ENCODE measurements around the gene ZNF804A. TPM values are rescaled to one million over a fixed set of nuclear protein-coding genes. Genes with fewer than 3 reads are reported as not detected.

Gene ZNF804A
- total and polyA plus RNA-seq, 4 donors: 0.07 to 0.37 (median 0.13) TPM

DNA sequence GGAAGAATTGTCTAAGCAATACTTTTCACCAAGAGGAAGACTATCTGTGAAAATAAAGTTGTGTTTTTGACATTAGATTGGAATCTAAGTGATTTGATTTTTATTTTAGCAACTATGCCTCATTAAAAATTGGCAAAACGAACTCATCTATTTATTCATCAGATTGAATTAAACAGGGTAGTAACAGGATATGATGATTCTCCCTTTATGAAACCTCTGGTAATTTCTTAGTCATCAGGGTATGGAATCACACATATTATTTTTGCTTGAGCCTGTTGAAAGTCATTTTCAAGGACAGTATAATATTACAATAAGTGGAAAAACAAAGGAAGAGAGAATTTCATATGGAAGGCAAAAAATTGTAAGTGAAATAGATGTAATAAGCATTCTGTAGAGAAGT, 22.0 kb downstream of the ZNF804A start:
- Histone ChIP-seq H3K9ac (ENCODE audit: low read depth in 1 of 2, low read length in 2 of 2) (no peak overlapping the region), H3K4me3 (ENCODE audit: low read depth in 1 of 3, low read length in 3 of 3) (no peak overlapping the region), H3K9me3 (ENCODE audit: control insufficient read depth in 4 of 4, low read length in 3 of 4) (no peaks in the 10 kb centered on the region), H3K27me3 (ENCODE audit: control insufficient read depth in 4 of 4, insufficient read depth in 4 of 4, low read length in 3 of 4) (no peaks in the 10 kb centered on the region), H3K4me1 (ENCODE audit: control insufficient read depth in 4 of 4, insufficient read depth in 4 of 4, low read length in 3 of 4) (no peaks in the 10 kb centered on the region), H3K27ac (ENCODE audit: low read depth in 1 of 2, low read length in 2 of 2) (no peak overlapping the region), H3K36me3 (ENCODE audit: control insufficient read depth in 4 of 4, insufficient read depth in 3 of 4, low read depth in 1 of 4, low read length in 3 of 4) (no peaks in the 10 kb centered on the region)
- TF ChIP-seq REST (IDR thresholded peaks at IDR 0.05) (no peak), HNF4G (IDR thresholded peaks at IDR 0.05) (no peak), YY1 (IDR thresholded peaks at IDR 0.05) (no peak), TAF1 (conservative IDR thresholded peaks at IDR 0.05) (no peak), SP1 (IDR thresholded peaks at IDR 0.05) (no peak), GABPA (IDR thresholded peaks at IDR 0.05 in 1 of 2, conservative IDR thresholded peaks at IDR 0.05 in 1 of 2) (no peak), RXRA (IDR thresholded peaks at IDR 0.05) (no peak), FOXA2 (IDR thresholded peaks at IDR 0.05) (no peak), JUND (IDR thresholded peaks at IDR 0.05) (no peak)
- TF ChIP-seq, protein P1, sequence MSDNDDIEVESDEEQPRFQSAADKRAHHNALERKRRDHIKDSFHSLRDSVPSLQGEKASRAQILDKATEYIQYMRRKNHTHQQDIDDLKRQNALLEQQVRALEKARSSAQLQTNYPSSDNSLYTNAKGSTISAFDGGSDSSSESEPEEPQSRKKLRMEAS (IDR thresholded peaks at IDR 0.05): no peak
- TF ChIP-seq, protein P2, sequence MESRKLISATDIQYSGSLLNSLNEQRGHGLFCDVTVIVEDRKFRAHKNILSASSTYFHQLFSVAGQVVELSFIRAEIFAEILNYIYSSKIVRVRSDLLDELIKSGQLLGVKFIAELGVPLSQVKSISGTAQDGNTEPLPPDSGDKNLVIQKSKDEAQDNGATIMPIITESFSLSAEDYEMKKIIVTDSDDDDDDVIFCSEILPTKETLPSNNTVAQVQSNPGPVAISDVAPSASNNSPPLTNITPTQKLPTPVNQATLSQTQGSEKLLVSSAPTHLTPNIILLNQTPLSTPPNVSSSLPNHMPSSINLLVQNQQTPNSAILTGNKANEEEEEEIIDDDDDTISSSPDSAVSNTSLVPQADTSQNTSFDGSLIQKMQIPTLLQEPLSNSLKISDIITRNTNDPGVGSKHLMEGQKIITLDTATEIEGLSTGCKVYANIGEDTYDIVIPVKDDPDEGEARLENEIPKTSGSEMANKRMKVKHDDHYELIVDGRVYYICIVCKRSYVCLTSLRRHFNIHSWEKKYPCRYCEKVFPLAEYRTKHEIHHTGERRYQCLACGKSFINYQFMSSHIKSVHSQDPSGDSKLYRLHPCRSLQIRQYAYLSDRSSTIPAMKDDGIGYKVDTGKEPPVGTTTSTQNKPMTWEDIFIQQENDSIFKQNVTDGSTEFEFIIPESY (IDR thresholded peaks at IDR 0.05): no peak
- TF ChIP-seq, protein P3, sequence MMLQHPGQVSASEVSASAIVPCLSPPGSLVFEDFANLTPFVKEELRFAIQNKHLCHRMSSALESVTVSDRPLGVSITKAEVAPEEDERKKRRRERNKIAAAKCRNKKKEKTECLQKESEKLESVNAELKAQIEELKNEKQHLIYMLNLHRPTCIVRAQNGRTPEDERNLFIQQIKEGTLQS (IDR thresholded peaks at IDR 0.05): no peak
- no peak for DNase-seq (ENCODE audit: low spot score)
- WGBS: 38% methylated on average over 1 of the region's 1 CpG

GRCh38 chr2:184624311-184624710, 26.0 kb downstream of the ZNF804A start:
- no peaks in the 10 kb centered on the region for H3K36me3 ChIP-seq (ENCODE audit: control insufficient read depth in 4 of 4, insufficient read depth in 3 of 4, low read depth in 1 of 4, low read length in 3 of 4)
- no peaks in the 10 kb centered on the region for H3K9me3 ChIP-seq (ENCODE audit: control insufficient read depth in 4 of 4, low read length in 3 of 4)
- DNase-seq (ENCODE audit: low spot score): no peak
- H3K4me1 ChIP-seq (ENCODE audit: control insufficient read depth in 4 of 4, insufficient read depth in 4 of 4, low read length in 3 of 4): no peaks in the 10 kb centered on the region
- no peak overlapping the region for H3K4me3 ChIP-seq (ENCODE audit: low read depth in 1 of 3, low read length in 3 of 3)
- H3K9ac ChIP-seq (ENCODE audit: low read depth in 1 of 2, low read length in 2 of 2): no peak overlapping the region
- TF ChIP-seq, protein P3 (IDR thresholded peaks at IDR 0.05): no peak
- TF ChIP-seq FOXA2 (IDR thresholded peaks at IDR 0.05): no peak
- H3K27me3 ChIP-seq (ENCODE audit: control insufficient read depth in 4 of 4, insufficient read depth in 4 of 4, low read length in 3 of 4): no peaks in the 10 kb centered on the region
- H3K27ac ChIP-seq (ENCODE audit: low read depth in 1 of 2, low read length in 2 of 2): no peak overlapping the region

- H3K9ac ChIP-seq (ENCODE audit: low read depth in 1 of 2, low read length in 2 of 2): no peak overlapping the region
- DNase-seq (ENCODE audit: low spot score): no peak
- H3K4me1 ChIP-seq (ENCODE audit: control insufficient read depth in 4 of 4, insufficient read depth in 4 of 4, low read length in 3 of 4): no peaks in the 10 kb centered on the region
- WGBS: 88% methylated on average over 7 of the region's 7 CpGs
- H3K27me3 ChIP-seq (ENCODE audit: control insufficient read depth in 4 of 4, insufficient read depth in 4 of 4, low read length in 3 of 4): no peaks in the 10 kb centered on the region
- H3K9me3 ChIP-seq (ENCODE audit: control insufficient read depth in 4 of 4, low read length in 3 of 4): no peaks in the 10 kb centered on the region
- no peak overlapping the region for H3K27ac ChIP-seq (ENCODE audit: low read depth in 1 of 2, low read length in 2 of 2)
- no peaks in the 10 kb centered on the region for H3K36me3 ChIP-seq (ENCODE audit: control insufficient read depth in 4 of 4, insufficient read depth in 3 of 4, low read depth in 1 of 4, low read length in 3 of 4)
- H3K4me3 ChIP-seq (ENCODE audit: low read depth in 1 of 3, low read length in 3 of 3): no peak overlapping the region
- no peak for TF ChIP-seq NR2F2 (IDR thresholded peaks at IDR 0.05)
- no peak for TF ChIP-seq HNF4G (IDR thresholded peaks at IDR 0.05)
- TF ChIP-seq REST (IDR thresholded peaks at IDR 0.05): no peak
- TF ChIP-seq TAF1 (conservative IDR thresholded peaks at IDR 0.05): no peak
- TF ChIP-seq EGR1 (IDR thresholded peaks at IDR 0.05; ENCODE audit: low read depth in 2 of 2): no peak
- no peak for TF ChIP-seq GABPA (IDR thresholded peaks at IDR 0.05 in 1 of 2, conservative IDR thresholded peaks at IDR 0.05 in 1 of 2)
- TF ChIP-seq, protein P4, sequence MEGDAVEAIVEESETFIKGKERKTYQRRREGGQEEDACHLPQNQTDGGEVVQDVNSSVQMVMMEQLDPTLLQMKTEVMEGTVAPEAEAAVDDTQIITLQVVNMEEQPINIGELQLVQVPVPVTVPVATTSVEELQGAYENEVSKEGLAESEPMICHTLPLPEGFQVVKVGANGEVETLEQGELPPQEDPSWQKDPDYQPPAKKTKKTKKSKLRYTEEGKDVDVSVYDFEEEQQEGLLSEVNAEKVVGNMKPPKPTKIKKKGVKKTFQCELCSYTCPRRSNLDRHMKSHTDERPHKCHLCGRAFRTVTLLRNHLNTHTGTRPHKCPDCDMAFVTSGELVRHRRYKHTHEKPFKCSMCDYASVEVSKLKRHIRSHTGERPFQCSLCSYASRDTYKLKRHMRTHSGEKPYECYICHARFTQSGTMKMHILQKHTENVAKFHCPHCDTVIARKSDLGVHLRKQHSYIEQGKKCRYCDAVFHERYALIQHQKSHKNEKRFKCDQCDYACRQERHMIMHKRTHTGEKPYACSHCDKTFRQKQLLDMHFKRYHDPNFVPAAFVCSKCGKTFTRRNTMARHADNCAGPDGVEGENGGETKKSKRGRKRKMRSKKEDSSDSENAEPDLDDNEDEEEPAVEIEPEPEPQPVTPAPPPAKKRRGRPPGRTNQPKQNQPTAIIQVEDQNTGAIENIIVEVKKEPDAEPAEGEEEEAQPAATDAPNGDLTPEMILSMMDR (IDR thresholded peaks at IDR 0.05; ENCODE audit: low read depth, low read length, missing input control): no peak
Measured at GRCh38 chr2:184628051-184628450, 29.7 kb downstream of the ZNF804A start.

Measured in liver (tissue), 9 donors.